ENCODE data around the gene XCR1.
"Not testable (repeated sequence)": the region's sequence is repeated elsewhere in the genome, so short reads cannot be mapped to it uniquely, and the experiment has no call there.

The XCR1 gene

GRCh38 chr3:46003706-46004105 is 23.6 kb downstream of the XCR1 start:
- not testable (repeated sequence) for DNase-seq (ENCODE audit: low read depth)

- DNase-seq (ENCODE audit: low read depth) = no peak
Measured at GRCh38 chr3:46001178-46001577, 26.1 kb downstream of the XCR1 start.

GRCh38 chr3:45997942-45998341 is 29.3 kb downstream of the XCR1 start:
- DNase-seq (ENCODE audit: low read depth) = no peak

DNA sequence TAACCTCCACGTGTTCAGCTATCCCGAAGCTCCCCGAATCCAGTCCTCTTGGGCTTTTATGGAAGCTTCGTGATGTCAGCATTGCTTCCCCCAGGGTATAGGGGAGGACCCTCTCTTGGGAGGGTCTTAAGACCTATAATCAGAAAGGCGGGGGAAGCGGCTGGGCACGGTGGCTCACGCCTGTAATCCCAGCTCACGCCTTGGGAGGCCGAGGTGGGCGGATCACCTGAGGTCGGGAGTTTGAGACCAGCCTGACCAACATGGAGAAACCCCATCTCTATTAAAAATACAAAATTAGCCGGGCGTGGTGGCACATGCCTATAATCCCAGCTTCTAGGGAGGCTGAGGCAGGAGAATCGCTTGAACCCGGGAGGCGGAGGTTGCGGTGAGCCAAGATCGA is 29.8 kb downstream of the XCR1 start:
- not testable (repeated sequence) for DNase-seq (ENCODE audit: low read depth)

DNA sequence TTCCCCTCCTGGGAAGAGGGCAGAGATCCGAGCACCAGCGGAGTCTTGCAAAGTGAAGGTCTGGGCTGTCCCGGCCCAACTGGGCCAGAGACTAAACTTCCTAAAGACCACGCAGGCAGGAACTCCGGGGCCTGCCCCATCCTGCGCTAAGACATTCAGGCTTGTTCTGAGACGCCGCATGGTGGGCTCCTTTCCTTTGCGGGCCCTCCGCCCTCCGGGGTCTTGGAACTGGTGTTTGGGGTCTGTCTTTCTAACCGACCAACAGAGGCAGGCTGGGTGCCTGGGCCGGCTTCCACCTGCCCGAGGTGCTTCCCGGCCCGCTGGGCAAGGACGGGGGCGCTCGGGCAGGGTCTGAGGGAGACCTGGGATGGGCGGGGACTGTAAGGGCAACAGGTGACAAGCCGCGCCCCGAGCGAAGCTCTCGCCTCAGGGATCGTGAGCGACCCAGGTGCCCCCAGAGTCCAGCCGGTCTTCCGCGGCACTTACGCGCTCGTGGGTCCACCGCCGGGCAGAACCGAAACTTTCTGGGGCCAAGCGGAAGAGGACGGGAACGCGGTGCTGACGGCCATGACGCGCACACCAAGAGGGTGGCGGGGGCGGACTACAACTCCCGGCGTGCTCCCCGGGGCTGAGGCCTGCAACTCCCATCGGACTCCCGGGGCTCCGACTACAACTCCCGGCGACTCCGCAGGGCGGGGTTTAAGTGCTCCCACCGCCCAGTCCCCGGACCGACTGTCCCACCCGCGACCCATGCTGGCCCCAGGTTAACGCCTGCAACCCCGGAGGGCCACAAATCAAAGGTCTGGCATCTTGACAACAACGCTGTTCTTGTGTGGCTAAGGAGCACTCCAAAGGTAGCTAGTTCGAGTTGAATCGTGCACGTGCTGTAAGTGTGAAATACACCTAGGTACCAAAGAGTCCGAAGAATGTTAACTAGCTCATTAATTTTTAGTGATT is 31.8 kb downstream of the XCR1 start, which contains the start of gene FYCO1:
Gene FYCO1 (minus strand): TSS at position 589 of the 957 bp plus-strand sequence. CDS start 10,914 bp downstream, outside the sequence.
- peak; percentile 72 for DNase-seq (ENCODE audit: low read depth)

- no peak for DNase-seq (ENCODE audit: low read depth)
Measured at GRCh38 chr3:45994419-45995235, 32.7 kb downstream of the XCR1 start.

DNA sequence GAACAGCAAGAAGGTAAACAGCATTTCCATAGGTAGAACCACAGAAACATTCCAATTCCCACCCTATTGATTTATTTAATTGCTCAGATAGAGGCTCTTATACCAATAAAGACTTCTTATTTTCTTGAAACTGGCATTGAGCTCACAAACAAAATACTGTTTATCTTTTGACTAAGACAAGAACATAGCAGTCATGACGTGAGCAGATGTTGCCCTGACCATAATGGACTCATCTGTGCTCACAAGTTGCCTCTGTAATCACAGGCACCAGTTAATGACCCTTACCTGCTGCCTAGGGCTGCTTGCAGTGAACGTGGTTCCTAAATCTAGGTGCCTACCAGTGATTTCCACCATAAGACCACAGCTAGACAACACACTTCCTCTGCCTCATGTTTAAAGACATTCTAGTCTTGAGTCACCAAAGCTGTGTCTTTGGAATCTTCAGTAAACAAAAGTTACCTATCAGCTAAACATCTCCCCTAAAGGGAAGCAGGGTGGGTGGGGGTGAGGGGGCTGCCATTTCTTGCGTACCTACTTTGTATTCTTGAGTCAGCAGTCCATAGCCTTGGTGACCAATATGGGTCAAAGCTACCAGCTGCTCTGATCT is 33.8 kb downstream of the XCR1 start:
- DNase-seq (ENCODE audit: low read depth) = no peak

- DNase-seq (ENCODE audit: low read depth) = no peak
Measured at GRCh38 chr3:45992821-45993221, 34.5 kb downstream of the XCR1 start.

GRCh38 chr3:45992133-45992729 is 35.1 kb downstream of the XCR1 start:
- no peak for DNase-seq (ENCODE audit: low read depth)

- no peak for DNase-seq (ENCODE audit: low read depth)
Measured at GRCh38 chr3:45991341-45991740, 35.9 kb downstream of the XCR1 start.

DNA sequence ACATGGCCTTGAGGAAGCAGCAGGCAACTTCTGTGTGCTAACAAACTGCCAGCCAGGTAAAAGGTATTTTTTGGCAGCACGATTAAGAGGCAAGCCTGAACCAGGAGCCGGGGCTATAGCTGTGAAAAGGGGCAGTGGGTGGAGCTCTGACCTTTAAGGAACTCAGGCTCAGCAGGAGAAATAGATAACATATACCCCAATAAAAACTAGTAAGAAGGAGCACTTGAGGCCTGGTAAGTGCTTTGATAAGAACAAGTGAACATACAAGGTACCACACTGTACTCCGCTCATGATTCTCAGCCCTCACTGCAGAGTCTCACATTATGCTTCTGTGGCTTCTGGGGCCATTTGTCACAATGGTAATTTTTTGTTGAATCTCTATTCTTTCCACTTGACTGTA is 37.1 kb downstream of the XCR1 start:
- no peak for DNase-seq (ENCODE audit: low read depth)

GRCh38 chr3:45988804-45989203 is 38.5 kb downstream of the XCR1 start:
- DNase-seq (ENCODE audit: low read depth) = no peak

GRCh38 chr3:45988362-45988761 is 38.9 kb downstream of the XCR1 start:
- no peak for DNase-seq (ENCODE audit: low read depth)

DNA sequence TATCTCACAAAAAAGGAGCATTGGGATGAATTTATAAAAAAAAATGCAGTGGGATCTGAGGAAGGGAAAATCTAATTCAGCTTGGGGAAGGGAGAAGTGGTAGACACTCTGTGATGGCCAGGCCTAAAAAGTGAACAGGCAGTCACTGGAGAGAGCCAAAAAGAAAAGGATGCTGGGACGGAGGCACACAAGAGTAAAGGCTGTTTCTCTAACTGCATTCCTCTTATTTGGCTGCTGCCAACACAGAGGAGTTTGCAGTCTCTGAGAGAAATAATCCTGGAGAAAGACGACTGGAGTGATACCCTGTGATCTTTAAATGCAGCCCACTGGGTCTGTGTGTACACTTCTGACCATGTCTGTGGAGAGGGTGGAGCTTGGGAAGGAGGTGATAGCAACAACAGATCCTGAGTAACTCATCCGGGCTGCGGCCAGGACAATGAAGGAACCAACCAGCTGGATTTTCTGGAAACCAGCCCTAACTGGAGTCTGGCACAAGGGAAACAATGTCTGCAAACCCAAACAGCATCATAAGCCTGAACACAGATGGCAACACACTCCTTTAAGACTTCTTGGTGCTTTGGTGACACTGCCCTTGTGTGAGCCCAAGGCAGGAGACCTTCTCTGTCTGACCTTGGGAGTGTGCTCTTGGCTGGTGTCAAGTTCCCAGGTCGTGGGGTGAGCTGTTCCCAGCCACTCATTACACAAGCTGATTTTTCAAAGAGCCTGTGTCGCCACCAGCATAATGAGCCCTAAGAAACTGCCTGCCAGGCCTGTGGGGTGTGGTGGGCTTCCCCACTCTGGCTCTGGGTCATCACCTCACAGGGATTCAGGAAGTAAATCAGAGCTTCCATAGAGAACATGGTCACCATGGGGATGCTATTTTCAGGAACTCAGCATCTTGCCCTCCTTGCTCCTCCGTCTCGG is 39.7 kb downstream of the XCR1 start:
- DNase-seq (ENCODE audit: low read depth) = no peak

DNA sequence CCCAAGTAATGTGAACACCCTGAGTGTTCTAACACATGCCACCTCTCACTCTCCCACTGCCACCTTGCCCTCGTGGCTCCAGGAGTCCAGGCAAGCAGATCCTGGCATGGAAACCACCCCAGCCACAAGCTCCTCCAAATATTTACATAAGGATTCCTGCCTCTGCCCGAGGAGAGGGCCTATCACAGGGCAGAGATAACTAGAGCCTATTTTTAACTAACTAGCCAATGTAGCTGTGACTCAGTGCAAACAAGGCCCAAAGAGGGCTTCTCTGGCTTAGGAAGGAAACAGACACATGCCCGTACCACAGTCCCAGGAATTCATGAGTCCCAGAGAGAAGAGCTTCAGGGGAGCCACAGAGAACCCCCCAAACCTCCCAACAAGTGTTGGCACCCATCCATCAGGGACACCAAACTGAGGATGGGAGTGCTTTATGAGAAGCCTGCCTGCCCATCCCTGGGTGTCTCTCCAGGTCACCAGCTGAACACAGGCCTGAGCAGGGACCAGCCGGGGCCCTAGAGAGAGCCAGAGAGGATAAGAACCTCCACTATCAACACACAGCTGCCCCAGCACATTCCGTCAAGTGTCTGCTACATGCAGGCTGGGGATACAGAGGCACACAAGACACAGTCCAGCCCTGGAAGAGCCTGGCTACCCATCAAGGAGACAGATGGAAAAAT is 40.8 kb downstream of the XCR1 start:
- DNase-seq (ENCODE audit: low read depth) = no peak

- DNase-seq (ENCODE audit: low read depth) = no peak
Measured at GRCh38 chr3:45985532-45986302, 41.6 kb downstream of the XCR1 start.

GRCh38 chr3:45984331-45985312 is 42.7 kb downstream of the XCR1 start:
- no peak for DNase-seq (ENCODE audit: low read depth)

DNA sequence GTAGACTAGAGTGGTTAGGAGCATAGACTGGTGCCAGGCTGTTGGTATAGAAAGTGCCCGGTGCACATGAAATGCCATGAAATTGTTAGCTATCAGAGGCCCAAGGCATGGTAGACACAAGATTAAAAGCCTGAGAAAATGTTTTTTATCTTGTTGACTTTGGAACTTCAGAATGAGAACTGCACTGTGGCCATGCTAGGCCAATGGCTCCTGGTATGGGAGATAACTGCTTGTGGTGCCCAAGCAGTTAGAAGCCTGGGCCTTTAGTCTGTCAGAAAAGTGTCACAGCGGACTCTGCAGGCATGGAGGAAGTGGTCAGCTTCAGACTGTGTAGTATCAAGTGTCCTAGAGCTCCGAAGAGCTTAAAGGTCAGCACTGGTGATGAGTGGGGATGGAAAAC is 43.5 kb downstream of the XCR1 start:
- DNase-seq (ENCODE audit: low read depth) = no peak
